ENCODE results near the gene IL9R. TPM values are rescaled to one million over a fixed set of nuclear protein-coding genes. Genes with fewer than 3 reads are reported as not detected.
"Not testable (repeated sequence)": the region's sequence is repeated elsewhere in the genome, so short reads cannot be mapped to it uniquely, and the experiment has no call there.

Gene IL9R
- total RNA-seq, 2 donors from 2014 or later: 0.14 TPM; not detected in 1

DNA sequence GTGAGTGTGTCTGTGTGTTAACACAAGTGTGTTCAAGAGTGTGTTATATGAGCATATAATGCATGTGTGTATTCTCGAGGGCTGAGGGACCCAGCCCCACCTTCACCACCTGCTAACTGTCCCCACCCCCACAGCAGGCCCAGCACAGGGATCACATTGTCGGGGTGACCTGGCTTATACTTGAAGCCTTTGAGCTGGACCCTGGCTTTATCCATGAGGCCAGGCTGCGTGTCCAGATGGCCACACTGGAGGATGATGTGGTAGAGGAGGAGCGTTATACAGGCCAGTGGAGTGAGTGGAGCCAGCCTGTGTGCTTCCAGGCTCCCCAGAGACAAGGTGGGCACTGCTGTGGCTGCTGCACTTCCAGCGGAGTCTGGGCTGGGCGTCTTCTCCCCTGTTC, 7.6 kb downstream of the IL9R start:
- TF ChIP-seq CTCF (IDR thresholded peaks at IDR 0.05): no peak
- Histone ChIP-seq H3K36me3 (no peaks in the 10 kb centered on the region), H3K27me3 (replicated peaks; ENCODE audit: insufficient read depth) (no peaks in the 10 kb centered on the region), H3K4me3 (no peak overlapping the region), H3K4me1 (ENCODE audit: control insufficient read depth in 1 of 2, low read depth in 2 of 2) (no peaks in the 10 kb centered on the region), H3K9me3 (no peaks in the 10 kb centered on the region), H3K27ac (no peak overlapping the region)
- no peak for DNase-seq (ENCODE audit: low spot score)
- no peak for ATAC-seq (ENCODE audit: insufficient number of reproducible peaks, low FRiP score, low read depth)

GRCh38 chrX:156006468-156006867, 9.0 kb downstream of the IL9R start:
- H3K9me3 ChIP-seq; H3K36me3 ChIP-seq; H3K27ac ChIP-seq; H3K4me3 ChIP-seq; H3K4me1 ChIP-seq (ENCODE audit: control insufficient read depth in 1 of 2, low read depth in 2 of 2); H3K27me3 ChIP-seq (replicated peaks; ENCODE audit: insufficient read depth); ATAC-seq (ENCODE audit: insufficient number of reproducible peaks, low FRiP score, low read depth); DNase-seq (ENCODE audit: low spot score): not testable (repeated sequence)

DNA sequence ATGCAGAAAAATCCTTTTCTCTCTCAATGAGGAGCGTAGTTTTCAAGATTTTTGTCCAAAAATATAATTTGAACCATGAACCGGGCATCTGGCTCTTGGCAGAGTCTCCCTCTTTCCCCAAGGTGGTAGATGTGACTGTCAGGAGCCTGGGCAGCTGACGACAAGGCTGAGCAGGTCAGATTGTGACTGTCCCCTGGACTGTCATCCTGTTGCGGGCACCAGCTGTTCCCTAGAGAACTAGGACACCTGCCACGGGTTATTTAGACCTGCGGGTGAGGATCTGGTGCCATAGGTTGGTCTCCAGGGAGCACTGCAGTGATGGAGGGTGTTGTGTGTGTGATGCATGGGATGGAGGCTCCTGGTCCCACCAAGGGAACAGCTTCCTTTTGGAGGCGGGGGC, 10.9 kb downstream of the IL9R start:
- H3K4me3 ChIP-seq; H3K36me3 ChIP-seq; H3K9me3 ChIP-seq; H3K27ac ChIP-seq; ATAC-seq (ENCODE audit: insufficient number of reproducible peaks, low FRiP score, low read depth); H3K27me3 ChIP-seq (replicated peaks; ENCODE audit: insufficient read depth); DNase-seq (ENCODE audit: low spot score); H3K4me1 ChIP-seq (ENCODE audit: control insufficient read depth in 1 of 2, low read depth in 2 of 2): not testable (repeated sequence)

- DNase-seq (ENCODE audit: low spot score) (no peak), ATAC-seq (ENCODE audit: insufficient number of reproducible peaks, low FRiP score, low read depth) (no peak)
- H3K36me3 ChIP-seq: no peaks in the 10 kb centered on the region
- TF ChIP-seq CTCF (IDR thresholded peaks at IDR 0.05): no peak
- H3K27ac ChIP-seq: no peak overlapping the region
- no peaks in the 10 kb centered on the region for H3K27me3 ChIP-seq (replicated peaks; ENCODE audit: insufficient read depth)
- H3K9me3 ChIP-seq: no peaks in the 10 kb centered on the region
- no peak overlapping the region for H3K4me3 ChIP-seq
- H3K4me1 ChIP-seq (ENCODE audit: control insufficient read depth in 1 of 2, low read depth in 2 of 2): no peaks in the 10 kb centered on the region
Measured at GRCh38 chrX:156008915-156009314, 11.4 kb downstream of the IL9R start.

DNA sequence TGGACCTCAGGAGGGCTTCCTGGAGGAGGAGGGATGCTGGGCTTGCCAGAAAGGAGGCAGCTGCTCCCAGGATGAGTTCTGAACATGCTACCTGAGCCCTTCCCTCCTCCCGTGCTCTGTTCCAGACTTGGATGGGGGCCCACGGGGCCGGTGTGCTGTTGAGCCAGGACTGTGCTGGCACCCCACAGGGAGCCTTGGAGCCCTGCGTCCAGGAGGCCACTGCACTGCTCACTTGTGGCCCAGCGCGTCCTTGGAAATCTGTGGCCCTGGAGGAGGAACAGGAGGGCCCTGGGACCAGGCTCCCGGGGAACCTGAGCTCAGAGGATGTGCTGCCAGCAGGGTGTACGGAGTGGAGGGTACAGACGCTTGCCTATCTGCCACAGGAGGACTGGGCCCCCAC, 12.2 kb downstream of the IL9R start:
- not testable (repeated sequence) for H3K27ac ChIP-seq; H3K4me1 ChIP-seq (ENCODE audit: control insufficient read depth in 1 of 2, low read depth in 2 of 2); DNase-seq (ENCODE audit: low spot score); ATAC-seq (ENCODE audit: insufficient number of reproducible peaks, low FRiP score, low read depth); H3K36me3 ChIP-seq; H3K9me3 ChIP-seq; H3K4me3 ChIP-seq; H3K27me3 ChIP-seq (replicated peaks; ENCODE audit: insufficient read depth)

- ATAC-seq (ENCODE audit: insufficient number of reproducible peaks, low FRiP score, low read depth); H3K9me3 ChIP-seq: not testable (repeated sequence)
Measured at GRCh38 chrX:156013286-156013953, 15.9 kb downstream of the IL9R start.

DNA sequence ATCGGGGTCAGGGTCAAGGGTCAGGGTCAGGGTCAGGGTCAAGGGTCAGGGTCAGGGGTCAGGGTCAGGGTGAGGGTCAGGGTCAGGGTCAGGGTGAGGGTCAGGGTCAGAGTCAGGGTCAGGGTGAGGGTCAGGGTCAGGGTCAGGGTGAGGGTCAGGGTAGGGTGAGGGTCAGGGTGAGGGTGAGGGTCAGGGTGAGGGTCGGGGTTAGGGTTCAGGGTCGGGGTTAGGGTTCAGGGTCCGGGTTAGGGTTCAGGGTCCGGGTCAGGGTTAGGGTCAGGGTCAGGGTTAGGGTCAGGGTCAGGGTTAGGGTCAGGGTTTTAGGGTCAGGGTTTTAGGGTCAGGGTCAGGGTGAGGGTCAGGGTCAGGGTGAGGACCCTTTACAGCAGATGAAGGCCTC, 22.4 kb downstream of the IL9R start:
- H3K4me1 ChIP-seq (ENCODE audit: control insufficient read depth in 1 of 2, low read depth in 2 of 2); DNase-seq (ENCODE audit: low spot score); H3K4me3 ChIP-seq; ATAC-seq (ENCODE audit: insufficient number of reproducible peaks, low FRiP score, low read depth); H3K9me3 ChIP-seq; H3K27ac ChIP-seq; H3K36me3 ChIP-seq; H3K27me3 ChIP-seq (replicated peaks; ENCODE audit: insufficient read depth): not testable (repeated sequence)

More at GRCh38 chrX:156013286-156013953, 15.9 kb downstream of the IL9R start:
- H3K4me1 ChIP-seq (ENCODE audit: control insufficient read depth in 1 of 2, low read depth in 2 of 2); H3K27me3 ChIP-seq (replicated peaks; ENCODE audit: insufficient read depth); H3K36me3 ChIP-seq; H3K4me3 ChIP-seq; DNase-seq (ENCODE audit: low spot score); H3K27ac ChIP-seq: not testable (repeated sequence)

GRCh38 chrX:156023002-156023401, 25.5 kb downstream of the IL9R start:
- H3K36me3 ChIP-seq; H3K9me3 ChIP-seq; H3K4me3 ChIP-seq; H3K27ac ChIP-seq; ATAC-seq (ENCODE audit: insufficient number of reproducible peaks, low FRiP score, low read depth); H3K27me3 ChIP-seq (replicated peaks; ENCODE audit: insufficient read depth); DNase-seq (ENCODE audit: low spot score); H3K4me1 ChIP-seq (ENCODE audit: control insufficient read depth in 1 of 2, low read depth in 2 of 2): not testable (repeated sequence)

DNA sequence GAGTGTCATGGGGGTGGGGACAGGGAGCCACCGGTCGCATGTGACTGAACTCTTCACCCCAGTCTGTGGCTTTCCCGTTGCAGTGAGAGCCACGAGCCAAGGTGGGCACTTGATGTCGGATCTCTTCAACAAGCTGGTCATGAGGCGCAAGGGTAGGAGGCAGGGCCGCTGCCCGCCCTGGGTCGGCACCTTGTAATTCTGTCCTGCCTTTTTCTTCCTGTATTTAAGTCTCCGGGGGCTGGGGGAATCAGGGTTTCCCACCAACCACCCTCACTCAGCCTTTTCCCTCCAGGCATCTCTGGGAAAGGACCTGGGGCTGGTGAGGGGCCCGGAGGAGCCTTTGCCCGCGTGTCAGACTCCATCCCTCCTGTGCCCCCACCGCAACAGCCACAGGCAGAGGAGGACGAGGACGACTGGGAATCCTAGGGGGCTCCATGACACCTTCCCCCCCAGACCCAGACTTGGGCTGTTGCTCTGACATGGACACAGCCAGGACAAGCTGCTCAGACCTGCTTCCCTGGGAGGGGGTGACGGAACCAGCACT, 27.5 kb downstream of the IL9R start:
- DNase-seq (ENCODE audit: low spot score): not testable (repeated sequence)

GRCh38 chrX:156028653-156029237, 31.2 kb downstream of the IL9R start:
- H3K36me3 ChIP-seq; ATAC-seq (ENCODE audit: insufficient number of reproducible peaks, low FRiP score, low read depth): not testable (repeated sequence)

More for the DNA sequence above, 27.5 kb downstream of the IL9R start:
- H3K27me3 ChIP-seq (replicated peaks; ENCODE audit: insufficient read depth); H3K4me1 ChIP-seq (ENCODE audit: control insufficient read depth in 1 of 2, low read depth in 2 of 2); ATAC-seq (ENCODE audit: insufficient number of reproducible peaks, low FRiP score, low read depth); H3K9me3 ChIP-seq; H3K36me3 ChIP-seq; H3K4me3 ChIP-seq; H3K27ac ChIP-seq: not testable (repeated sequence)

GRCh38 chrX:156029296-156029695, 31.8 kb downstream of the IL9R start:
- H3K27ac ChIP-seq; H3K9me3 ChIP-seq; DNase-seq (ENCODE audit: low spot score); H3K4me1 ChIP-seq (ENCODE audit: control insufficient read depth in 1 of 2, low read depth in 2 of 2); ATAC-seq (ENCODE audit: insufficient number of reproducible peaks, low FRiP score, low read depth); H3K36me3 ChIP-seq; H3K4me3 ChIP-seq; H3K27me3 ChIP-seq (replicated peaks; ENCODE audit: insufficient read depth): not testable (repeated sequence)

More at GRCh38 chrX:156028653-156029237, 31.2 kb downstream of the IL9R start:
- H3K4me3 ChIP-seq; H3K27me3 ChIP-seq (replicated peaks; ENCODE audit: insufficient read depth); H3K9me3 ChIP-seq; H3K4me1 ChIP-seq (ENCODE audit: control insufficient read depth in 1 of 2, low read depth in 2 of 2); H3K27ac ChIP-seq; DNase-seq (ENCODE audit: low spot score): not testable (repeated sequence)

Data from thoracic aorta (tissue), 2 donors.